Progenitor cell of endocrine pancreas (in vitro differentiated cells): ENCODE measurements around the gene FDCSP. TPM values are rescaled to one million over a fixed set of nuclear protein-coding genes. Genes with fewer than 3 reads are reported as not detected.

Experiments used
- DNase-seq: peaks from one replicate; pipeline ENCODE4 v3.0.0; 2021; ENCODE audit warnings: low spot score; ENCODE audit not compliant: unreplicated experiment
- H3K27ac Mint-ChIP-seq: 2 replicates; pipeline ENCODE4 v1.8.0; 2021; ENCODE audit warnings: mild to moderate bottlenecking, moderate library complexity, mixed read lengths
- H3K27me3 Mint-ChIP-seq: 2 replicates; pipeline ENCODE4 v1.8.0; 2021; ENCODE audit warnings: mixed read lengths
- H3K36me3 Mint-ChIP-seq: 2 replicates; pipeline ENCODE4 v1.8.0; 2022; ENCODE audit warnings: mixed read lengths; ENCODE audit not compliant: insufficient read depth
- H3K4me1 Mint-ChIP-seq: 2 replicates; pipeline ENCODE4 v1.8.0; 2021; ENCODE audit warnings: low read depth, mixed read lengths
- H3K4me3 Mint-ChIP-seq: 2 replicates; pipeline ENCODE4 v1.8.0; 2021; ENCODE audit warnings: low read depth, mild to moderate bottlenecking, moderate library complexity, mixed read lengths
- H3K9me3 Mint-ChIP-seq: 2 replicates; pipeline ENCODE4 v1.8.0; 2021; ENCODE audit warnings: low read depth, mixed read lengths
- CTCF ChIP-seq: fragments of 200-600 bp; sonication (generic); IDR thresholded peaks from one replicate; pipeline ENCODE4 v1.5.0; 2021; ENCODE audit warnings: antibody characterized with exemption, mild to moderate bottlenecking; ENCODE audit not compliant: unreplicated experiment
- total RNA-seq: library from RNA; stranded (reverse); gene quantifications from 2 replicates; pipeline ENCODE4 v1.2.1, GENCODE V29; 2021

Gene FDCSP
- total RNA-seq, 1 donor from 2014 or later, result not detected

GRCh38 chr4:70269674-70270073 is 43.8 kb downstream of the FDCSP start:
- Mint-ChIP-seq H3K4me3 (no peak overlapping the region), H3K27ac (no peak overlapping the region)

GRCh38 chr4:70277121-70277520 is 51.2 kb downstream of the FDCSP start:
- Mint-ChIP-seq H3K4me3 (no peak overlapping the region), H3K36me3 (no peaks in the 10 kb centered on the region), H3K4me1 (no peaks in the 10 kb centered on the region), H3K27ac (no peak overlapping the region), H3K9me3 (no peaks in the 10 kb centered on the region), H3K27me3 (no peaks in the 10 kb centered on the region)
- DNase-seq, result no peak
- no peak for TF ChIP-seq CTCF

More at GRCh38 chr4:70269674-70270073, 43.8 kb downstream of the FDCSP start:
- no peaks in the 10 kb centered on the region for H3K36me3 Mint-ChIP-seq
- no peaks in the 10 kb centered on the region for H3K9me3 Mint-ChIP-seq
- TF ChIP-seq CTCF, result peak; percentile 44
- H3K4me1 Mint-ChIP-seq, result no peaks in the 10 kb centered on the region
- no peaks in the 10 kb centered on the region for H3K27me3 Mint-ChIP-seq
- DNase-seq, result no peak

GRCh38 chr4:70280567-70280966 is 54.6 kb downstream of the FDCSP start:
- H3K27me3 Mint-ChIP-seq, result no peaks in the 10 kb centered on the region
- DNase-seq, result no peak
- no peak overlapping the region for H3K4me3 Mint-ChIP-seq
- no peaks in the 10 kb centered on the region for H3K4me1 Mint-ChIP-seq
- no peaks in the 10 kb centered on the region for H3K36me3 Mint-ChIP-seq
- no peak overlapping the region for H3K27ac Mint-ChIP-seq
- no peak for TF ChIP-seq CTCF
- H3K9me3 Mint-ChIP-seq, result no peaks in the 10 kb centered on the region

Other genes starting within 250 kb of the FDCSP start
- not detected in 2 replicates for gene STATH, start 230.2 kb upstream of the FDCSP start, total RNA-seq
- gene HTN3, start 197.7 kb upstream of the FDCSP start, total RNA-seq, result not detected in 2 replicates
- not detected in 2 replicates for gene HTN1, start 175.7 kb upstream of the FDCSP start, total RNA-seq
- gene PRR27, start 71.9 kb upstream of the FDCSP start, total RNA-seq, result not detected in 2 replicates
- gene ODAM, start 30.4 kb upstream of the FDCSP start, total RNA-seq, result not detected in 2 replicates
- gene CSN3, start 16.5 kb downstream of the FDCSP start, total RNA-seq, result not detected in 2 replicates
- not detected in 2 replicates for gene CABS1, start 108.9 kb downstream of the FDCSP start, total RNA-seq
- not detected in 2 replicates for gene SMR3A, start 134.6 kb downstream of the FDCSP start, total RNA-seq
- gene SMR3B, start 157.0 kb downstream of the FDCSP start, total RNA-seq, result not detected in 2 replicates
- gene OPRPN, start 171.8 kb downstream of the FDCSP start, total RNA-seq, result not detected in 2 replicates
- gene MUC7, start 246.1 kb downstream of the FDCSP start, total RNA-seq, result not detected in 2 replicates